PFSK-1 (cell line): ENCODE results near the gene TMEM59L.

Source experiments
- FOXP2 ChIP-seq: optimal IDR thresholded peaks from 2 replicates; pipeline ENCODE3; 2011; ENCODE audit warnings: borderline replicate concordance, control low read depth, inconsistent platforms; ENCODE audit not compliant: insufficient read depth; ENCODE audit errors: extremely low read length, extremely low read depth
- POLR2AphosphoS5 ChIP-seq: IDR thresholded peaks from 2 replicates; pipeline ENCODE4 v1.6.1; 2012; ENCODE audit warnings: low read depth, mild to moderate bottlenecking, control low read depth, low read length, moderate library complexity
- REST ChIP-seq, 2 experiments: IDR thresholded peaks; 2 replicates each; pipeline versions ENCODE4 v1.6.1 to v1.8.0; 2011 to 2012; ENCODE audit warnings: low read depth in 2 of 2, low read length in 2 of 2, control low read depth in 1 of 2, inconsistent platforms in 1 of 2, mild to moderate bottlenecking in 1 of 2, moderate library complexity in 1 of 2; ENCODE audit not compliant: insufficient read depth in 1 of 2
- SIN3A ChIP-seq: IDR thresholded peaks from 2 replicates; pipeline ENCODE4 v1.6.1; 2012; ENCODE audit warnings: mild to moderate bottlenecking, low read length, moderate library complexity, borderline replicate concordance; ENCODE audit not compliant: insufficient read depth
- TAF1 ChIP-seq: IDR thresholded peaks from 2 replicates; pipeline ENCODE4 v1.6.1; 2012; ENCODE audit warnings: low read length, control low read depth, borderline replicate concordance; ENCODE audit not compliant: insufficient read depth

The TMEM59L gene

GRCh38 chr19:18651733-18652132 is 39.1 kb downstream of the TMEM59L start:
- no peak for TF ChIP-seq SIN3A
- no peak for TF ChIP-seq POLR2AphosphoS5
- no peak for TF ChIP-seq TAF1

GRCh38 chr19:18653853-18654252 is 41.2 kb downstream of the TMEM59L start:
- TF ChIP-seq REST (IDR thresholded peaks at IDR 0.05; ENCODE audit: insufficient read depth in 1 of 2, low read depth in 2 of 2, low read length in 2 of 2) = no peak
- no peak for TF ChIP-seq FOXP2
- TF ChIP-seq TAF1 = no peak
- TF ChIP-seq SIN3A = no peak
- no peak for TF ChIP-seq POLR2AphosphoS5

- TF ChIP-seq SIN3A = no peak
- TF ChIP-seq TAF1 = no peak
- no peak for TF ChIP-seq FOXP2
- no peak for TF ChIP-seq POLR2AphosphoS5
- TF ChIP-seq REST (IDR thresholded peaks at IDR 0.05; ENCODE audit: insufficient read depth in 1 of 2, low read depth in 2 of 2, low read length in 2 of 2) = no peak
These were observed 41.8 kb downstream of the TMEM59L start for GRCh38 chr19:18654469-18654868.

- TF ChIP-seq TAF1 = no peak
- no peak for TF ChIP-seq SIN3A
- no peak for TF ChIP-seq FOXP2
- no peak for TF ChIP-seq POLR2AphosphoS5
- no peak for TF ChIP-seq REST (IDR thresholded peaks at IDR 0.05; ENCODE audit: insufficient read depth in 1 of 2, low read depth in 2 of 2, low read length in 2 of 2)
These were observed 42.6 kb downstream of the TMEM59L start for GRCh38 chr19:18655173-18655844.

GRCh38 chr19:18656337-18657086 is 43.8 kb downstream of the TMEM59L start:
- TF ChIP-seq POLR2AphosphoS5 = no peak
- TF ChIP-seq FOXP2 = peak; percentile 16

GRCh38 chr19:18657590-18658365 is 45.1 kb downstream of the TMEM59L start:
- TF ChIP-seq SIN3A = no peak
- TF ChIP-seq TAF1 = no peak
- TF ChIP-seq REST (IDR thresholded peaks at IDR 0.05; ENCODE audit: insufficient read depth in 1 of 2, low read depth in 2 of 2, low read length in 2 of 2) = no peak
- no peak for TF ChIP-seq POLR2AphosphoS5
- no peak for TF ChIP-seq FOXP2
